Stimulated activated CD4-positive, alpha-beta T cell treated with anti-CD3 and anti-CD28 coated beads, Interleukin-1b, Interleukin-23, amount 100 ng/mL, for 4 hours (primary cell): ENCODE data around the gene GRAPL.
"Not testable (repeated sequence)": the region's sequence is repeated elsewhere in the genome, so short reads cannot be mapped to it uniquely, and the experiment has no call there.

ENCODE experiments used
- DNase-seq, 2 donors: peaks; one replicate each; pipeline ENCODE4 v3.0.0-alpha.2; 2020; ENCODE audit warnings: low read depth in 2 of 2

Gene GRAPL

GRCh38 chr17:19136605-19137004, 9.2 kb downstream of the GRAPL start:
- not testable (repeated sequence) for DNase-seq

GRCh38 chr17:19137959-19138358, 10.6 kb downstream of the GRAPL start:
- DNase-seq, result not testable (repeated sequence)

- not testable (repeated sequence) for DNase-seq
Observed at GRCh38 chr17:19141366-19142155, 14.2 kb downstream of the GRAPL start.

- DNase-seq, result peak in 1 of 2 donors; percentile 6
Observed at GRCh38 chr17:19142419-19142818, 15.0 kb downstream of the GRAPL start.

- not testable (repeated sequence) for DNase-seq
Observed at GRCh38 chr17:19143097-19143777, 15.8 kb downstream of the GRAPL start.

GRCh38 chr17:19144373-19144772, 17.0 kb downstream of the GRAPL start:
- not testable (repeated sequence) for DNase-seq

- DNase-seq, result not testable (repeated sequence)
Observed at GRCh38 chr17:19145471-19145870, 18.1 kb downstream of the GRAPL start.

GRCh38 chr17:19150678-19151615, 23.6 kb downstream of the GRAPL start:
- not testable (repeated sequence) for DNase-seq

GRCh38 chr17:19157628-19158027, 30.2 kb downstream of the GRAPL start:
- DNase-seq, result not testable (repeated sequence)

- DNase-seq, result not testable (repeated sequence)
Observed at GRCh38 chr17:19158478-19158877, 31.1 kb downstream of the GRAPL start.

- DNase-seq, result not testable (repeated sequence)
Observed at GRCh38 chr17:19158938-19159337, 31.5 kb downstream of the GRAPL start.

GRCh38 chr17:19161308-19162107, 34.1 kb downstream of the GRAPL start:
- not testable (repeated sequence) for DNase-seq

- DNase-seq, result not testable (repeated sequence)
Observed at GRCh38 chr17:19162384-19163216, 35.2 kb downstream of the GRAPL start.

- not testable (repeated sequence) for DNase-seq
Observed at GRCh38 chr17:19174422-19174821, 47.0 kb downstream of the GRAPL start.

- not testable (repeated sequence) for DNase-seq
Observed at GRCh38 chr17:19175410-19175809, 48.0 kb downstream of the GRAPL start.

GRCh38 chr17:19181040-19181875, 53.9 kb downstream of the GRAPL start:
- DNase-seq, result not testable (repeated sequence)

GRCh38 chr17:19187883-19188869, 60.8 kb downstream of the GRAPL start:
- DNase-seq, result not testable (repeated sequence)
